Panc1 (cell line): ENCODE results near the gene LHX1.

Source experiments
- POLR2AphosphoS5 ChIP-seq: IDR thresholded peaks from 2 replicates; pipeline ENCODE4 v1.6.1; 2012; ENCODE audit warnings: mild to moderate bottlenecking, low read depth, low read length, moderate library complexity
- REST ChIP-seq, 2 experiments: IDR thresholded peaks; 2 replicates each; pipeline ENCODE4 v1.6.1; 2011 to 2012; ENCODE audit warnings: low read depth in 2 of 2, control low read depth in 1 of 2, low read length in 1 of 2, mild to moderate bottlenecking in 1 of 2, moderate library complexity in 1 of 2; ENCODE audit not compliant: insufficient read depth in 1 of 2
- SIN3A ChIP-seq: IDR thresholded peaks from 2 replicates; pipeline ENCODE4 v1.6.1; 2012; ENCODE audit warnings: low read depth, mild to moderate bottlenecking, low read length, moderate library complexity, borderline replicate concordance; ENCODE audit not compliant: insufficient read depth
- TF ChIP-seq, protein P1 (sequence below): fragments of 450-650 bp; IDR thresholded peaks from 2 replicates; pipeline ENCODE4 v1.5.1; 2017; ENCODE audit warnings: mild to moderate bottlenecking

GRCh38 chr17:36940313-36941264, 3.3 kb downstream of the LHX1 start:
- TF ChIP-seq POLR2AphosphoS5 (no peak), REST (IDR thresholded peaks at IDR 0.05; ENCODE audit: insufficient read depth in 1 of 2, low read depth in 2 of 2, low read length in 1 of 2) (no peak), SIN3A (no peak)
- TF ChIP-seq, protein P1, sequence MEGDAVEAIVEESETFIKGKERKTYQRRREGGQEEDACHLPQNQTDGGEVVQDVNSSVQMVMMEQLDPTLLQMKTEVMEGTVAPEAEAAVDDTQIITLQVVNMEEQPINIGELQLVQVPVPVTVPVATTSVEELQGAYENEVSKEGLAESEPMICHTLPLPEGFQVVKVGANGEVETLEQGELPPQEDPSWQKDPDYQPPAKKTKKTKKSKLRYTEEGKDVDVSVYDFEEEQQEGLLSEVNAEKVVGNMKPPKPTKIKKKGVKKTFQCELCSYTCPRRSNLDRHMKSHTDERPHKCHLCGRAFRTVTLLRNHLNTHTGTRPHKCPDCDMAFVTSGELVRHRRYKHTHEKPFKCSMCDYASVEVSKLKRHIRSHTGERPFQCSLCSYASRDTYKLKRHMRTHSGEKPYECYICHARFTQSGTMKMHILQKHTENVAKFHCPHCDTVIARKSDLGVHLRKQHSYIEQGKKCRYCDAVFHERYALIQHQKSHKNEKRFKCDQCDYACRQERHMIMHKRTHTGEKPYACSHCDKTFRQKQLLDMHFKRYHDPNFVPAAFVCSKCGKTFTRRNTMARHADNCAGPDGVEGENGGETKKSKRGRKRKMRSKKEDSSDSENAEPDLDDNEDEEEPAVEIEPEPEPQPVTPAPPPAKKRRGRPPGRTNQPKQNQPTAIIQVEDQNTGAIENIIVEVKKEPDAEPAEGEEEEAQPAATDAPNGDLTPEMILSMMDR: no peak
